NCI-H2029 treated with DMSO at 0.1 percent for 48 hours (cell line): Measurements from ENCODE around the gene CEL.
"Not testable (repeated sequence)": the region's sequence is repeated elsewhere in the genome, so short reads cannot be mapped to it uniquely, and the experiment has no call there.

ENCODE experiments used
- DNase-seq: peaks from one replicate; lab custom pipeline; 2025; lab: John Stamatoyannopoulos, UW

CEL gene

GRCh38 chr9:133064241-133065069, 2.7 kb downstream of the CEL start:
- DNase-seq, result no peak

DNA sequence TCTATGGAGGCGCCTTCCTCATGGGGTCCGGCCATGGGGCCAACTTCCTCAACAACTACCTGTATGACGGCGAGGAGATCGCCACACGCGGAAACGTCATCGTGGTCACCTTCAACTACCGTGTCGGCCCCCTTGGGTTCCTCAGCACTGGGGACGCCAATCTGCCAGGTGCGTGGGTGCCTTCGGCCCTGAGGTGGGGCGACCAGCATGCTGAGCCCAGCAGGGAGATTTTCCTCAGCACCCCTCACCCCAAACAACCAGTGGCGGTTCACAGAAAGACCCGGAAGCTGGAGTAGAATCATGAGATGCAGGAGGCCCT, 3.2 kb downstream of the CEL start:
- no peak for DNase-seq

GRCh38 chr9:133066181-133066983, 4.6 kb downstream of the CEL start:
- DNase-seq, result no peak

DNA sequence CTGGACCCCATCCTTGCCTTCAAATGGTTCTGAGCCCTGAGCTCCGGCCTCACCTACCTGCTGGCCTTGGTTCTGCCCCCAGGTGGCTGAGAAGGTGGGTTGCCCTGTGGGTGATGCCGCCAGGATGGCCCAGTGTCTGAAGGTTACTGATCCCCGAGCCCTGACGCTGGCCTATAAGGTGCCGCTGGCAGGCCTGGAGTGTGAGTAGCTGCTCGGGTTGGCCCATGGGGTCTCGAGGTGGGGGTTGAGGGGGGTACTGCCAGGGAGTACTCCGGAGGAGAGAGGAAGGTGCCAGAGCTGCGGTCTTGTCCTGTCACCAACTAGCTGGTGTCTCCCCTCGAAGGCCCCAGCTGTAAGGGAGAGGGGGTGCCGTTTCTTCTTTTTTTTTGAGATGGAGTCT, 5.2 kb downstream of the CEL start:
- DNase-seq, result no peak

DNA sequence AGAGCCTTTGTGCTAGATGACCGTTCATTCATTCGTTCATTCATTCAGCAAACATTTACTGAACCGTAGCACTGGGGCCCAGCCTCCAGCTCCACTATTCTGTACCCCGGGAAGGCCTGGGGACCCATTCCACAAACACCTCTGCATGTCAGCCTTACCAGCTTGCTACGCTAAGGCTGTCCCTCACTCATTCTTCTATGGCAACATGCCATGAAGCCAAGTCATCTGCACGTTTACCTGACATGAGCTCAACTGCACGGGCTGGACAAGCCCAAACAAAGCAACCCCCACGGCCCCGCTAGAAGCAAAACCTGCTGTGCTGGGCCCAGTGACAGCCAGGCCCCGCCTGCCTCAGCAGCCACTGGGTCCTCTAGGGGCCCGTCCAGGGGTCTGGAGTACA, 6.0 kb downstream of the CEL start:
- DNase-seq, result no peak

DNA sequence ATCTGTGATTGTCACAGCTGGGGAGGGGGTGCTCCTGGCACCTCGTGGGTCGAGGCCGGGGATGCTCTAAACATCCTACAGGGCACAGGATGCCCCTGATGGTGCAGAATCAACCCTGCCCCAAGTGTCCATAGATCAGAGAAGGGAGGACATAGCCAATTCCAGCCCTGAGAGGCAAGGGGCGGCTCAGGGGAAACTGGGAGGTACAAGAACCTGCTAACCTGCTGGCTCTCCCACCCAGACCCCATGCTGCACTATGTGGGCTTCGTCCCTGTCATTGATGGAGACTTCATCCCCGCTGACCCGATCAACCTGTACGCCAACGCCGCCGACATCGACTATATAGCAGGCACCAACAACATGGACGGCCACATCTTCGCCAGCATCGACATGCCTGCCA, 6.7 kb downstream of the CEL start:
- DNase-seq, result not testable (repeated sequence)

GRCh38 chr9:133070500-133070961, 8.8 kb downstream of the CEL start:
- not testable (repeated sequence) for DNase-seq

DNA sequence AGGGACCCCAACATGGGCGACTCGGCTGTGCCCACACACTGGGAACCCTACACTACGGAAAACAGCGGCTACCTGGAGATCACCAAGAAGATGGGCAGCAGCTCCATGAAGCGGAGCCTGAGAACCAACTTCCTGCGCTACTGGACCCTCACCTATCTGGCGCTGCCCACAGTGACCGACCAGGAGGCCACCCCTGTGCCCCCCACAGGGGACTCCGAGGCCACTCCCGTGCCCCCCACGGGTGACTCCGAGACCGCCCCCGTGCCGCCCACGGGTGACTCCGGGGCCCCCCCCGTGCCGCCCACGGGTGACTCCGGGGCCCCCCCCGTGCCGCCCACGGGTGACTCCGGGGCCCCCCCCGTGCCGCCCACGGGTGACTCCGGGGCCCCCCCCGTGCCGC, 9.2 kb downstream of the CEL start:
- not testable (repeated sequence) for DNase-seq

DNA sequence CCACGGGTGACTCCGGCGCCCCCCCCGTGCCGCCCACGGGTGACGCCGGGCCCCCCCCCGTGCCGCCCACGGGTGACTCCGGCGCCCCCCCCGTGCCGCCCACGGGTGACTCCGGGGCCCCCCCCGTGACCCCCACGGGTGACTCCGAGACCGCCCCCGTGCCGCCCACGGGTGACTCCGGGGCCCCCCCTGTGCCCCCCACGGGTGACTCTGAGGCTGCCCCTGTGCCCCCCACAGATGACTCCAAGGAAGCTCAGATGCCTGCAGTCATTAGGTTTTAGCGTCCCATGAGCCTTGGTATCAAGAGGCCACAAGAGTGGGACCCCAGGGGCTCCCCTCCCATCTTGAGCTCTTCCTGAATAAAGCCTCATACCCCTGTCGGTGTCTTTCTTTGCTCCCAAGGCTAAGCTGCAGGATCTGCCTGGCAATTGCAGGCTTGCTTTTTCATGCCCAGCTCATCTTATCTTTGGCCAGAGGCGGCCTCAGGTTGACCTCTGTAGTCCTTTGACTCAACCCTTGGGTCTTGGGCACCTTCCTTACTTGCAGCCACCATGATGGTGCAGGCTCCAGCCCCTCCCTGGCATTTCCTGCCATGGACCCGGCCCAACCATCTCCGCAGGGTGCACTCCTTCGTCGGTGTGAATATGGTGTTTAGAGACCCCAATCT, 9.8 kb downstream of the CEL start:
- no peak for DNase-seq

DNA sequence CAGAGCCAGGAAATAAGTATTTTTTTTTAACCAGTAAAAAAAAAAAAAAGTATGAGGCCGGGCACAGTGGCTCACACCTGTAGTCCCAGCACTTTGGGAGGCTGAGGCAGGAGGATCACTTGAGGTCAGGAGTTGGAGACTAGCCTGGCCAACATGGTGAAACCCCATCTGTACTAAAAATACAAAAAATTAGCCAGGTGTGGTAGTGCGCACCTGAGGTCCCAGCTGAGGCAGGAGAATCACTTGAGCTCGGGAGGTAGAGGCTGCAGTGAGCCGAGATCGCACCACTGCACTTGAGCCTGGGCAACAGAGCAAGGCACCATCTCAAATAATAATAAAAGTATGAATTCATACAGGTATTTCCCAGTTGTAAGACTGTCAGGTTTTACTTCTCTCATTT, 10.4 kb downstream of the CEL start:
- not testable (repeated sequence) for DNase-seq

- DNase-seq, result no peak
Observed at GRCh38 chr9:133073086-133074014, 11.6 kb downstream of the CEL start.

- no peak for DNase-seq
Observed at GRCh38 chr9:133074111-133074651, 12.4 kb downstream of the CEL start.

DNA sequence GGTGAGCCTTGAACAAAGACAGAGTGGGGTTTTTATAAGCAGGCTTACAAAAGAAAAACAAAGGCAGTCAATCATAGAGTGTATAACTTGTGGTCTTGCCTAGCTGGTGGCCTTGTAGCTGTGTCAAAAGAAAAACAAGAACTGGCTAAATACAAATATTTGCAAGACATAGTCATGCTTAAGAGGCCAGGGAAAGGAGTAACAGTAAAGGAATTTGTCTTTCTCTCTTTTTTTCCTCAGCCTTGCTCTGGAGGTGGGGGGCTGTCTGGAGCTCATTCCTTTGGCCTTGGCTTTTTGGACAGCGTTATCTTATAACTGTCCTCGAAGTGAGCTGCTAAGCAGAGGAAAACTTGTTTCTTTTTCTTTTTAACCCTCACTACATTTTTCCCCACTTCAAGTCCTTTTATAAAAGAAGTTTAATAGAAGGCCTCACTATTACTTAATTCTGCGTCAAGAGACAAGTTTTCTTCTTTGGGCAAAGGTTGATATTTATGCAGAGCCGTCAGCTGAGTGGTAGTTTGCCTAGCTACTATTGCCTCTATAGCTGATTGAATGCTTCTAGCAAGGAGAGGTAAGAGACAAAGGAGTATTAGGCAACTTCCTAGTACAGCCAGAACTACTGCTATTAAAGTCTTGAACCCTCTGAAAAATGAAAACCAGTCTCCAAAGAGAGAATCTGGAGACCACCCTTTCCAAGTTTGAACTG, 14.3 kb downstream of the CEL start:
- DNase-seq, result no peak

DNA sequence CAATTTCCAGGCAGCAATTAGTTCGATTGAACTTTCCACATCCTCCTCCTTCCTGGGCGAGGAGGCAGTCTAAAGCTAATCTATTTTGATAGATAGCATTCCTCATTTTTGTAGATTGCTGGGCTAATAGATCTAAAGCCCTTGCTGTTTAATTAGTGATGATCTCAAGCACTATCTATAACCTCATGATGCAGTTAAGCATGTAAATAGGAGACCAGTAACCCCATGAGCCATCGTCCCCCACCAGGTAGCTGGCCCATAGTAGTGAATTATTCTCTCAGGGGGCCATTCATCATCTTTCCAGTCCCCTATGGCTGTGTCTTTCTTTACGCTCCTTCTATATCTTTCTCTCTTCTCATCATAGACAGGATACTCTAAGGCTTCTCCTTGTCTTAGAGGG, 14.9 kb downstream of the CEL start:
- no peak for DNase-seq

DNA sequence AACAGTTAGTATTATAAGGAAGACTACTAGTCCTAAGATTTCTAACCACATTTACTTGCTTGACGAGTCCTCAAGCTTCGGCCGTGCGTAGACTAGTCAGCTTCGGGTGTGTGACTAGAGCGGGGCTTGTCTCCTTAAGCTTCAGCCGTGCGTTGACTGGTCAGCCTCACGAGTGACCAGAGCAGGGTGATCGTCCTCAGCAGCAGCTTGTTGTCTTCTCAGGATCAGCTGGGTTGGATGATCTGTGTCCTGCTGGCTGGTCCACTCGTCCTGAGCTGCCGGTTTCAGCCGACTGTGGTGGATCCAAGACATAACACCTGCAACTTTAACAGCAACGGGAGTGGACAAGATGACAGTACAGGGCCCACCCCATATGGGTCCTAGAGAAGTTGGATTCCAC, 16.7 kb downstream of the CEL start:
- no peak for DNase-seq

- DNase-seq, result no peak
Observed at GRCh38 chr9:133080161-133080560, 18.4 kb downstream of the CEL start.

DNA sequence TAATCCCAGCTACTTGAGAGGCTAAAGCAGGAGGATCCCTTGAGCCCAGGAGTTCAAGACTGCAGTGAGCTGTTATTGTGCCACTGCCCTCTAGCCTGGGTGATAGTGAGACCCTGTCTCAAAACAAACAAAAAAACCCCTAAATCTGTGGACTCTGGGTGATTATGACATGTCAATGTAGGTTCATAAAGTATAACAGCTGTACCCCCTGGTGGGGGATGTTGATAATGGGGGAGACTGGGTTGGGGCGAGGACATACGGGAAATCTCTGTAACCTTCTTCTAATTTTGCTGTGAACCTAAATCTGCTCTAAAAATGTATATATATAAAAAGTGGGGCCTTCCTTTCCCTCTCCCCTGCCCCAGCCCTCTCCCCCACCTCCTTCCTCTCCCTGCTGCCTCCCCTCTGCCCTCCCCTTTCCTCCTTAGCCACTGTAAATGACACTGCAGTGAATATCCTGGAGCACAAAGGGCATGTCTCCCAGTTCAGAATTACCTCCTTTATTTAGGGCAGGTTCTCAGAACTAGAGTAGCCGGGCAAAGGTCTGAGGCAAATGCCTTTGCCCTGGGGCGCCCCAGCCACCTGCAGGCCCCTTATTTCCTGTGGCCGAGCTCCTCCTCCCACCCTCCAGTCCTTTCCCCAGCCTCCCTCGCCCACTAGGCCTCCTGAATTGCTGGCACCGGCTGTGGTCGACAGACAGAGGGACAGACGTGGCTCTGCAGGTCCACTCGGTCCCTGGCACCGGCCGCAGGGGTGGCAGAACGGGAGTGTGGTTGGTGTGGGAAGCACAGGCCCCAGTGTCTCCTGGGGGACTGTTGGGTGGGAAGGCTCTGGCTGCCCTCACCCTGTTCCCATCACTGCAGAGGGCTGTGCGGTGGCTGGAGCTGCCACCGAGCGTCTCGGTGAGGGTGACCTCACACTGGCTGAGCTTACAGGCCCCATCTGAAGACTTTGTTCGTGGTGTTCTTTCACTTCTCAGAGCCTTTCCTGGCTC, 19.3 kb downstream of the CEL start:
- DNase-seq, result not testable (repeated sequence)

DNA sequence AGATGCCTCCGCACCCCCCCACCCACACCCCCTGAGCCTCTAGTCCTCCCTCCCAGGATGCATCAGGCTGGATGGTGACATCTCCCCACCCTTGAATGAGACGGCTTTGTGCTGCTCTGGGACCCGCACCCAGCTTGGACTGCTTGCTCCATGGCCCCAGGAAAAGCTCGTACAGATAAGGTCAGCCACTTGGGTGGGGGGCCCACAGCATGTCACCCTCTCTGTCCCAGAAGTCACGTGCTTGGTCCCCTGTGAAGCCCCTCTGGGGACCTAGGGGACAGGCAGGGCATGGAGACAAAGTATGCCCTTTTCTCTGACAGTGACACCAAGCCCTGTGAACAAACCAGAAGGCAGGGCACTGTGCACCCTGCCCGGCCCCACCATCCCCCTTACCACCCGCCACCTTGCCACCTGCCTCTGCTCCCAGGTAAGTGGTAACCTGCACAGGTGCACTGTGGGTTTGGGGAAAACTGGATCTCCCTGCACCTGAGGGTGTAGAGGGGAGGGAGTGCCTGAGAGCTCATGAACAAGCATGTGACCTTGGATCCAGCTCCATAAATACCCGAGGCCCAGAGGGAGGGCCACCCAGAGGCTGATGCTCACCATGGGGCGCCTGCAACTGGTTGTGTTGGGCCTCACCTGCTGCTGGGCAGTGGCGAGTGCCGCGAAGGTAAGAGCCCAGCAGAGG, 20.3 kb downstream of the CEL start:
- not testable (repeated sequence) for DNase-seq

GRCh38 chr9:133083688-133084087, 21.9 kb downstream of the CEL start:
- DNase-seq, result not testable (repeated sequence)
